ENCODE results near the gene KCNQ1.

DNA sequence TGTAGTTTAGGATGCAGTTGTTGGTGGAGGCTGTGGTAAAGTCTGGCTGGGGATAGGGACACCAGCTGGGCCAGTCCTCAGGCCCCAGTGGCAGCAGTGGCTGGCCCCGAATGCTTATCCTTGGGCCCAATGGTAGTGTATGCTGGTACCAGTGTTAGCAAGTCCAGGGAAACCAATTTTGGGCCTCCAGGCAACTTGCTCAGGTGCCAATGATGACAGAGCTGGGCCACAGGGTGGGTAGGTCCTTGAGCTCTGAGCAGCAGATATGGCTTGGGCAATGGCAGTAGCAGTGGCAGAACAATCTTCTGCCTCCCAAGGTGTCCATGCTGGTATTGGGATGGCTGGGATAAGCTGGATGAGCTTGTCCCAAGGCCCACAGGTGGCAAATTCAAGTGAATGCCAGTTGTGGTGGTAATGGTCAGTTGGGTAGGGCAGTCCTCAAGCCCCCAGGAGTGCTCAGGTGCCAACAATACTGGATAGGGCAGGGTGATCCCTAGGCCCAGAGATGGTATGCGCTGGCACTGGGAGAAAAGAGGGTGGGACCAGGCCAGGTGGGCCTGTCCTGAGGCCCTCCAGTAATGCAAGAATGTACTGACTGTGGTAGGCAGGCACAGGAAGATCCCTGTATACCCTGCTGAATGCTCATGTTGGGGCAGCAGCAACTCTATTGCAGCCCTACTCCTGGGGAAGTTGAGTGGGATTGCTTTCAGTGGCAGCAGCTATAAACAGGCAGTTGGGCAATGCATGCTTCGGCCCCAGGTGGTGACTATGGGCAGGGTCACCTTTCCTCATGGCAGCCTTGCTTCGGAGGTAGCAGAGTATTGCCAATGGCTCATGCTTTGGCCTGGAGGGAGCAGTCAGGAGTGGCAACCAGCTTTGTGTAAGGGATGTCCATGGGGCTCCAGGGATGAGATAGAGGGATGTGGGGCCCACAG lies 200.3 kb downstream of the KCNQ1 start:
- TF ChIP-seq, protein P1, sequence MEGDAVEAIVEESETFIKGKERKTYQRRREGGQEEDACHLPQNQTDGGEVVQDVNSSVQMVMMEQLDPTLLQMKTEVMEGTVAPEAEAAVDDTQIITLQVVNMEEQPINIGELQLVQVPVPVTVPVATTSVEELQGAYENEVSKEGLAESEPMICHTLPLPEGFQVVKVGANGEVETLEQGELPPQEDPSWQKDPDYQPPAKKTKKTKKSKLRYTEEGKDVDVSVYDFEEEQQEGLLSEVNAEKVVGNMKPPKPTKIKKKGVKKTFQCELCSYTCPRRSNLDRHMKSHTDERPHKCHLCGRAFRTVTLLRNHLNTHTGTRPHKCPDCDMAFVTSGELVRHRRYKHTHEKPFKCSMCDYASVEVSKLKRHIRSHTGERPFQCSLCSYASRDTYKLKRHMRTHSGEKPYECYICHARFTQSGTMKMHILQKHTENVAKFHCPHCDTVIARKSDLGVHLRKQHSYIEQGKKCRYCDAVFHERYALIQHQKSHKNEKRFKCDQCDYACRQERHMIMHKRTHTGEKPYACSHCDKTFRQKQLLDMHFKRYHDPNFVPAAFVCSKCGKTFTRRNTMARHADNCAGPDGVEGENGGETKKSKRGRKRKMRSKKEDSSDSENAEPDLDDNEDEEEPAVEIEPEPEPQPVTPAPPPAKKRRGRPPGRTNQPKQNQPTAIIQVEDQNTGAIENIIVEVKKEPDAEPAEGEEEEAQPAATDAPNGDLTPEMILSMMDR (IDR thresholded peaks at IDR 0.05) = no peak
- no peak for TF ChIP-seq POLR2AphosphoS5 (IDR thresholded peaks at IDR 0.05)
- no peak for TF ChIP-seq POLR2A (IDR thresholded peaks at IDR 0.05)
- TF ChIP-seq EP300 (IDR thresholded peaks at IDR 0.05) = no peak

All from gastroesophageal sphincter (tissue), 3 donors.